BLaER1 (cell line): ENCODE measurements around the gene PTPRN2.

Source experiments
- H3K27ac ChIP-seq: shearing (Covaris generic); formaldehyde crosslinking; 2 replicates; pipeline ENCODE4 v1.8.1; 2022
- H3K27me3 ChIP-seq: shearing (Covaris generic); formaldehyde crosslinking; 2 replicates; pipeline ENCODE4 v1.8.1; 2022
- H3K36me3 ChIP-seq: shearing (Covaris generic); formaldehyde crosslinking; 2 replicates; pipeline ENCODE4 v1.8.1; 2022
- H3K4me1 ChIP-seq: shearing (Covaris generic); formaldehyde crosslinking; 2 replicates; pipeline ENCODE4 v1.8.1; 2022
- H3K4me2 ChIP-seq: shearing (Covaris generic); formaldehyde crosslinking; 2 replicates; pipeline ENCODE4 v1.8.1; 2022
- H3K4me3 ChIP-seq: shearing (Covaris generic); formaldehyde crosslinking; 2 replicates; pipeline ENCODE4 v1.8.1; 2022
- H3K9ac ChIP-seq: shearing (Covaris generic); formaldehyde crosslinking; 2 replicates; pipeline ENCODE4 v1.8.1; 2022
- H3K9me3 ChIP-seq: shearing (Covaris generic); formaldehyde crosslinking; 2 replicates; pipeline ENCODE4 v1.8.1; 2022
- H4K20me1 ChIP-seq: shearing (Covaris generic); formaldehyde crosslinking; 2 replicates; pipeline ENCODE4 v1.8.1; 2022
- Cebpa-rat ChIP-seq: shearing (Covaris generic); IDR thresholded peaks from 2 replicates; pipeline ENCODE4 v1.8.1; 2022

The PTPRN2 gene

GRCh38 chr7:157846271-157846670 lies 741.4 kb downstream of the PTPRN2 start:
- H3K4me2 ChIP-seq = peak overlapping the region; percentile 46
- no peak overlapping the region for H3K27ac ChIP-seq
- H3K9me3 ChIP-seq = no peaks in the 10 kb centered on the region
- TF ChIP-seq Cebpa-rat = no peak
- H3K27me3 ChIP-seq = no peaks in the 10 kb centered on the region
- no peaks in the 10 kb centered on the region for H4K20me1 ChIP-seq
- no peak overlapping the region for H3K9ac ChIP-seq
- no peak overlapping the region for H3K4me3 ChIP-seq
- H3K4me1 ChIP-seq = peaks cover 16% of the 10 kb centered on the region
- no peaks in the 10 kb centered on the region for H3K36me3 ChIP-seq

GRCh38 chr7:157845203-157845835 lies 742.3 kb downstream of the PTPRN2 start:
- peaks cover 13% of the 10 kb centered on the region for H3K4me1 ChIP-seq
- TF ChIP-seq Cebpa-rat = no peak
- no peak overlapping the region for H3K4me3 ChIP-seq
- H3K9me3 ChIP-seq = peaks cover 4% of the 10 kb centered on the region
- peak overlapping the region; percentile 46 for H3K4me2 ChIP-seq
- no peaks in the 10 kb centered on the region for H4K20me1 ChIP-seq
- H3K27ac ChIP-seq = no peak overlapping the region
- H3K36me3 ChIP-seq = no peaks in the 10 kb centered on the region
- no peaks in the 10 kb centered on the region for H3K27me3 ChIP-seq
- no peak overlapping the region for H3K9ac ChIP-seq

GRCh38 chr7:157844611-157845010 lies 743.0 kb downstream of the PTPRN2 start:
- H3K27me3 ChIP-seq = no peaks in the 10 kb centered on the region

GRCh38 chr7:157844141-157844540 lies 743.5 kb downstream of the PTPRN2 start:
- Histone ChIP-seq H3K4me2 (no peak overlapping the region), H3K9ac (no peak overlapping the region), H3K27ac (no peak overlapping the region), H3K36me3 (no peaks in the 10 kb centered on the region), H3K4me3 (no peak overlapping the region), H3K4me1 (peaks cover 13% of the 10 kb centered on the region), H4K20me1 (no peaks in the 10 kb centered on the region), H3K9me3 (peaks cover 15% of the 10 kb centered on the region), H3K27me3 (no peaks in the 10 kb centered on the region)
- TF ChIP-seq Cebpa-rat = no peak

More at GRCh38 chr7:157844611-157845010, 743.0 kb downstream of the PTPRN2 start:
- Histone ChIP-seq H3K4me1 (peaks cover 13% of the 10 kb centered on the region), H3K36me3 (no peaks in the 10 kb centered on the region), H3K27ac (no peak overlapping the region), H3K4me2 (no peak overlapping the region), H3K9ac (no peak overlapping the region), H4K20me1 (no peaks in the 10 kb centered on the region), H3K9me3 (peaks cover 11% of the 10 kb centered on the region), H3K4me3 (no peak overlapping the region)
- TF ChIP-seq Cebpa-rat = no peak

- H3K9ac ChIP-seq = no peak overlapping the region
- H3K4me2 ChIP-seq = no peak overlapping the region
- no peak for TF ChIP-seq Cebpa-rat
- H3K4me3 ChIP-seq = no peak overlapping the region
- no peaks in the 10 kb centered on the region for H3K36me3 ChIP-seq
- no peaks in the 10 kb centered on the region for H3K27me3 ChIP-seq
- no peaks in the 10 kb centered on the region for H4K20me1 ChIP-seq
- no peak overlapping the region for H3K27ac ChIP-seq
- peaks cover 15% of the 10 kb centered on the region for H3K9me3 ChIP-seq
- peaks cover 13% of the 10 kb centered on the region for H3K4me1 ChIP-seq
Measured at GRCh38 chr7:157843336-157844140, 744.1 kb downstream of the PTPRN2 start.

- Histone ChIP-seq H3K4me1 (peaks cover 13% of the 10 kb centered on the region), H4K20me1 (no peaks in the 10 kb centered on the region), H3K4me2 (no peak overlapping the region), H3K9ac (no peak overlapping the region), H3K27ac (no peak overlapping the region), H3K27me3 (no peaks in the 10 kb centered on the region), H3K4me3 (no peak overlapping the region), H3K9me3 (peaks cover 15% of the 10 kb centered on the region), H3K36me3 (no peaks in the 10 kb centered on the region)
- no peak for TF ChIP-seq Cebpa-rat
Measured at GRCh38 chr7:157841773-157842370, 745.8 kb downstream of the PTPRN2 start.

GRCh38 chr7:157840914-157841772 lies 746.5 kb downstream of the PTPRN2 start:
- no peak overlapping the region for H3K9ac ChIP-seq
- H3K27ac ChIP-seq = no peak overlapping the region
- TF ChIP-seq Cebpa-rat = no peak
- H3K4me2 ChIP-seq = no peak overlapping the region
- H3K4me3 ChIP-seq = no peak overlapping the region
- peaks cover 15% of the 10 kb centered on the region for H3K9me3 ChIP-seq
- peaks cover 9% of the 10 kb centered on the region for H3K4me1 ChIP-seq
- no peaks in the 10 kb centered on the region for H4K20me1 ChIP-seq
- H3K36me3 ChIP-seq = no peaks in the 10 kb centered on the region
- no peaks in the 10 kb centered on the region for H3K27me3 ChIP-seq

GRCh38 chr7:157840174-157840913 lies 747.3 kb downstream of the PTPRN2 start:
- Histone ChIP-seq H3K9me3 (peaks cover 15% of the 10 kb centered on the region), H3K9ac (no peak overlapping the region), H3K4me2 (no peak overlapping the region), H4K20me1 (no peaks in the 10 kb centered on the region), H3K36me3 (no peaks in the 10 kb centered on the region), H3K4me1 (peaks cover 1% of the 10 kb centered on the region; the same call in 1 of the 2 replicates), H3K27ac (no peak overlapping the region), H3K4me3 (no peak overlapping the region), H3K27me3 (no peaks in the 10 kb centered on the region)
- TF ChIP-seq Cebpa-rat = no peak

GRCh38 chr7:157839672-157840167 lies 747.9 kb downstream of the PTPRN2 start:
- H3K27ac ChIP-seq = no peak overlapping the region
- no peaks in the 10 kb centered on the region for H4K20me1 ChIP-seq
- no peaks in the 10 kb centered on the region for H3K27me3 ChIP-seq
- no peak overlapping the region for H3K4me3 ChIP-seq
- H3K4me2 ChIP-seq = no peak overlapping the region
- H3K4me1 ChIP-seq = no peaks in the 10 kb centered on the region
- peaks cover 15% of the 10 kb centered on the region for H3K9me3 ChIP-seq
- no peak overlapping the region for H3K9ac ChIP-seq
- no peaks in the 10 kb centered on the region for H3K36me3 ChIP-seq
- TF ChIP-seq Cebpa-rat = no peak
